Limb (tissue), 2 donors: ENCODE results near the gene PVALB.

Experiments used
- DNase-seq, 2 donors: peaks; one replicate each; pipeline ENCODE4 v3.0.0-alpha.2; 2016; ENCODE audit errors: extremely low spot score in 2 of 2

PVALB gene, protein sequence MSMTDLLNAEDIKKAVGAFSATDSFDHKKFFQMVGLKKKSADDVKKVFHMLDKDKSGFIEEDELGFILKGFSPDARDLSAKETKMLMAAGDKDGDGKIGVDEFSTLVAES

DNA sequence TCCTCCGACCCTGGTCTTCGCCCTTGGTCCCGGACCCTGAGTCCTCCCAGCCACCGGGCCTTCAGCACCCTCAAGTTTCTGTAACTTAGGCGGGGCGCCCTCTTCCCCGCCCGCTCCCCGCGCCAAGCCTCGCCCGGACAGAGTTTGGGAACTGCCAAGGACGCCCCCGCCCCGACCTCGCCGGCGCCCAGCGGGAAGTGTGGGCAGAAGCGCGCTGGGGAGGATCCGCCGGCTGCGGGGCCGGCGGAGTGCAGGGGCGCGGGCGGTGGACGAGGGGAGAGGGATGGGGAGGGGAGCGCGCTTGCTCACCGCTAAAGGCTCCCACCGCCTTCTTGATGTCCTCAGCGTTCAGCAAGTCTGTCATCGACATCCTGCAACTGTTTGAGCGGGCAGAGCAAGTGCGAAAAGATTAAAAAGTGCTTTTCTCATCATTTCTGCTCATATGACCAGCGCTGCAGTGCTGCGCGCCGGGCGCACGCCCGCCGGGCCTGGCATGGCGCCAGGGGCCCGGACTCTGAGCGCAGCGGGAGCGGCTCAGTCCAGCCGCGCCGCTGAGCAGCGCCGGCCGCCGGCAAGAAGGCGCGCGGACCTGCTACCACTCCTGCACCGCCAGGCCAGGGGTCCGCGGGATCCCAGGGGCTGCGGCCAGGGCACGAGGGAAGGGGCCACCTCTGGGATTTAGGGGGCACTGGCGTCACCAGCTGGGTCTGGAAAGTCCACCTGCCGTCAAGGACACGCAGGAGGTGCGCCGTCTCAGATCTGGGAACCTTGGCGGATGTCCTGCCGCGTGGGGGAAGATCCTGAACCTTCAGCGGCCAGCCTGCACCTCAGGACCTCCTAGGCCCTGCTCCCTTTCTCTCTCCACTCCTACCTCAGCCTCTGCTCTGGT is at the start of gene PVALB:
TSS of gene PVALB (minus strand) at position 400 of the 889 bp plus-strand sequence. CDS start at position 370, 30 bp downstream.
- peak; percentile 15 to 66 for DNase-seq

DNA sequence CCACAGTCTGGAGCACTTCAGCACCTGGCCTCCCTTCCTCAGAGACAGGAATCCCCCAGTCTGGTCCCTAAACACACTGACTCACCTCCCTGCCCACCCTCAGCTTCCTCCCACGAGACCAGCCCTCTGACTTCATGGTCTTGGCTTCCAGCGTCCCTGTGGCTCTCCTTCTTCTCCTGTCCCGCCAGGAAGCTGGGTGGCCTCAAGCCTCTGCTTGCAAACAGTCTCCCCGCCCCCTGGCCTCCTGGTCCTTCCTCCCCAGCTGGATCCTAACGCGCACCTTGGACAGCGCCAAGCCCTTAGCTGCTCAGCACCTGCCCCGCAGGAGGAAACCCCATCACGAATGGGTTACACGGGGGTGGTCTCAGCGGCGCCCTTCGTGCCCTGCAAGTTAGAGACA is 48.5 kb upstream of the PVALB start:
- no peak for DNase-seq

- DNase-seq: no peak
Observed at GRCh38 chr22:36864454-36865215, 47.8 kb upstream of the PVALB start.

GRCh38 chr22:36863979-36864378 is 47.1 kb upstream of the PVALB start:
- no peak for DNase-seq

DNA sequence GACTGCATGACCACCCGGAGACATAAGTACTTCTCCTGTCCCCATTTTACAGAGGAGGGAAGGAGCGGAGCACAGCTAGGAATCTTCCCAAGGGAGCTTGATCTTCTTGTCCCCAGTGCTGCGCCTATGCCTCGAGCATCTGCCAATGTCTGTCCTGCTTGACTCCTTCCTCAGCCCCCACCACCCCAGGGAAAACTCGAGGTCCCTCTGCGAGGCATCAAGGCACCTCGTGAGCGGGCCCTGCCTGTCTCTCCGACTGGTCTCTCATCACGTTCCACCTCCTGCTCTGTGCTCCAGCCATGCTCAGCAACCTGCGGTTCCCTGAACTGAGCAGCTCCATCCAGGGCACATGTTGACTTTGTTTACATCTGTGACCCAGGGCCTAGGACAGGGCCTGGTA is 46.4 kb upstream of the PVALB start:
- no peak for DNase-seq

DNA sequence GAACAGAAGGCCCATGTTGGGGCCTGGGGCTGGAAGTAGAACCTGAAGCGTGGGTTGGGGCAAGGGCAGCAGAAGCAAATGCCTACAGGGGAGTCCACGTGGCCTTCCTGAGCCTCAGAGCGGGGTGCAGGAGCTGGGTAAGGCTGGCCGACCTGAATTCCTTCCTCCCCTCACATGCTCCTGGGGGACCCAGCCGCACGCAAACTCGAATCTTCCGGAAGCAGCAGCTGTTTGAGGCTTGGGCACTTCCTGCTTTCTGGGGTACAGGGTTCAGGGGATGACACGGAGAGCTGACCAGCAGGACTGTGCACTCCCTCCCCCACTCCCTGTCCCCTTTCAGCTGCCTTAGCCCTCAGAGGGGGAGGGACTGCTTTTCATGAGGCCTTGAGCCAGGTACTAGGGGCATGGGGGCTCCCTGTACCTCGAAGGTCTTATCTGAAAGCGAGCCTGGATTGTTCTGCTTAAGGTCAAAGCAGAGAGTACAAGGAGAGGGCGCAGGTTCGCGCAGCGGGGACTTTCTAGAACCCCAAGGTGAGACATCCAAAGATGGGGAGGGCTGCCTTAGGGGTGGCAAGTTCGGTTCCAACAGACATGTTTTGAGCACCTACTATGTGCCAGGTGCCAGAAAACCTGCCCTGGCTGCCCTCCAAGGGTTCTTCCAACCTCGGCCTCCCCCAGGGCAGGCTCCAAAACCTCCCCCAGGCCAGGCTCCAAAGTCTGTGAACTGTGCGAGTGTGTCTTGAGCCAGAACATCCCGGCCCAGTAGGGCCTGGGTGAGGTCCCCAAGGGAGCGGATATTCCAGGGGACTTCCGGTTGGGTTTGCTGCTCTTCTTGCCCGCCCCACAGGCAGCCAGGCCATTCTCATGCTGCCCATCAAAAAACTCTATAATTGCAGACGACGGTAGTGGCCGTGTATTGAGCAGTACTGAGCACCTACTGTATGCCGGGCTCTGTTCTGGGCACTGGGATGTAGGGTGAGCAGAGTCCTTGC is 45.7 kb upstream of the PVALB start:
- no peak for DNase-seq

DNA sequence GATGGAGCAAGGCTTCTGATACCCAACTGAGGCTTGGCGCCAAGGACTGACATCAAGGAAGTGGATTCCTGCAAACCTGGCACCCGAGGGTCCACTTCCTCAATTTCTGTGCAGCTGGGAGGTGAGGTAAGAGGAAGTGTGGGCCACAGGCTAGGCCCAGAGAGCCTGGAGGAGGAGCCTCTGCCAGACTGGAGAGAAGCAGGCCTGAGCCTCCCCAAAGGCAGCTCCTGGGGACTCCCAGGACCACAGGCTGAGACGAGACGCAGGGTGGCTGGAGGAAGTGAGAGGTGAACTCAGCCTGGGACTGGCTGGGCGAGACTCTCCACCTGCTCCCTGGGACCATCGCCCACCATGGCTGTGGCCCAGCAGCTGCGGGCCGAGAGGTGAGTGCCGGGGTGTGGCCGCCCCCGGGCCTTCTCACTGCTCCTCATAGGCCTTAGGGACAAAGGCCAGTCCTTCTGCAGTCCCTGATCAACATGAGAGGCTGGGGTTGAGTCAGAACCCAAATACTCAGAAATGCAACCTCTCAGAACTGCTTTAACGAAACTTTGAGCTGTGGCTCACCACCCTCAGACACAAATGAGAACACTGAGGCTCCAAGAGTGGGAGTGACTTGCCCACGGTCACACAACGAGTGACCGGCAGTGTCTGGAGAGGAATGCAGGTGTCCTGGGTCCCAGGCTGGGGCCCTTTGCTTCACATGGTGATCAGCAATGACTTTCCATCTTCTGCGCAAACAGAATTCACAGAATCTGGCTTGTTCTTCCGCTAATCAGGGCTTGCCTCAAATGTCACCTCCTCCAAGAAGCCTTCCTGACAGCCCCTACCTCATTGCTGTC is 44.2 kb upstream of the PVALB start, which contains the start of gene NCF4:
TSS of gene NCF4 (plus strand) at position 186 of the 839 bp plus-strand sequence. CDS start at position 352, 166 bp downstream.
- no peak for DNase-seq

DNA sequence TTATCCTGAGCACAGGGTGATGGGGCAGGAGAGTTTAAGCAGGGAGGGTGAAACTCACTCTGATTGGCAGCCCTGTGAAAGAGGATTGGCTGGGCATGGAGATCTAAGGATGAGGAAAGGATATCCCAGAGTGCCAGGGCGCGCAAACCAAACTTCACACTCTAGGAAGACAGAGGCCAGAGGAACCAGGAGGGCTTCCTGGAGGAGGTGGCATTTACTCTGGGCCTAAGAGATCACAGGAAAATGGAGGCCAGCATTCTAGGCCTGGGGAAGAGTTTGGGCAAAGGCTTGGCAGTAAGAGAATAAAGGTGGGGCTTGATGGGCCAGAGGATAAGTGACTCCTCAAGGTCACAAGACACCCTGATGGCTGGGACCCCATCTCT is 43.6 kb upstream of the PVALB start:
- DNase-seq: no peak

- DNase-seq: no peak
Observed at GRCh38 chr22:36860017-36860416, 43.2 kb upstream of the PVALB start.

- no peak for DNase-seq
Observed at GRCh38 chr22:36858966-36859365, 42.1 kb upstream of the PVALB start.

DNA sequence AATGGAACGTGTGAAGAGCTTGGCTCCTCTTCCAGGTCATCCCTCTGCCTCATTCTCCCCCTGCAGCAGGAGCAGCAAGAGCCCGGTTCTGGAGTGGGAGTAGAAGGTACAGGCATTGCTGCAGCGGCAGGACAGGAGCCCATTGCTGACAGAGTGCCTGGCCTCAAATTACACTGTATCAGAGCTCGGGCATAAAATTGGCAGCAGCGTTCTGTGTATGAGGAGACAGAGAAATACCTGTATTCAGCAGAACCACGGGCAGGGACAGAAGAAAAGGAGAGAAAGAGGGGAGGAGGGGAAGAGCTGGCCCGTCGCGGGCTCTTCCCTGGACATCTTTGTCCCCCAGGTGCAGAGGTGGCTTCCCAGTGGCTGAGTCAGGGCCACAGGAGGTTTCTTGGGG is 41.3 kb upstream of the PVALB start:
- DNase-seq: no peak

DNA sequence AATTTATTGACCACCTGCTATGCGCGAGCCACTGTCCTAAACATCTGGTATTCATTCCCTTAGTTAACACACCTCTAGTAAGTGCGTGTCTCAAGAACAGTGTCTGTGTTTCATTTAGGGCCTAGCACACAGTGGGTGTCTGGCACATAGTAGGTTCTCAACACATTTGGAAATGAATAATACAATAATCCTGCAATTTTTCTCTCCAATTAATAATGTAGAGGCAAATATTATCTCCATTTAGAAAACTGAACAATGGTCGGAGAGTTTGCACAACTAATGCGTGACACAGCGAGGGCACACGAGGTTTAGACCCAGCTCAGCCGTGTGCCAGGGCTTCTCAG is 39.9 kb upstream of the PVALB start:
- DNase-seq: no peak

- DNase-seq: peak; percentile 92 to 96
Observed at GRCh38 chr22:36856121-36856791, 39.4 kb upstream of the PVALB start.

DNA sequence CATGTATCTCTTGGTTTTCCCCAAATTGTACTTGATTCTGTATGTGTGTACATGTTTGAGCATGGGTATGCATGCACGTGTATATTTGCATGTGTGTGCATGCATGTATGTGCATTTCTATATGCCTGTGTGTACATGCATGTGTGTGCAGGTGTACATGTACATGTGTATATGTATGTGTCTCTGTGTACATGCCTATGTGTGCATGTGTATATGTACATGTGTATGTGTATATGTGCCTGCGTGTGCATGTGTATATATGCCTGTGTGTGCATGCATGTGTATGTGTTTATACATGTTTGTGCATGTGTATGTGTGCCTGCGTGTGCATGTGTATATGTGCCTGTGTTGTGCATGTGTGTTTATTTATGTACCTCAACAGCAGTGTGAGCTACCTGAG is 38.6 kb upstream of the PVALB start:
- DNase-seq: no peak

- peak in 1 of 2 donors; percentile 74 for DNase-seq
Observed at GRCh38 chr22:36853407-36854099, 36.7 kb upstream of the PVALB start.

DNA sequence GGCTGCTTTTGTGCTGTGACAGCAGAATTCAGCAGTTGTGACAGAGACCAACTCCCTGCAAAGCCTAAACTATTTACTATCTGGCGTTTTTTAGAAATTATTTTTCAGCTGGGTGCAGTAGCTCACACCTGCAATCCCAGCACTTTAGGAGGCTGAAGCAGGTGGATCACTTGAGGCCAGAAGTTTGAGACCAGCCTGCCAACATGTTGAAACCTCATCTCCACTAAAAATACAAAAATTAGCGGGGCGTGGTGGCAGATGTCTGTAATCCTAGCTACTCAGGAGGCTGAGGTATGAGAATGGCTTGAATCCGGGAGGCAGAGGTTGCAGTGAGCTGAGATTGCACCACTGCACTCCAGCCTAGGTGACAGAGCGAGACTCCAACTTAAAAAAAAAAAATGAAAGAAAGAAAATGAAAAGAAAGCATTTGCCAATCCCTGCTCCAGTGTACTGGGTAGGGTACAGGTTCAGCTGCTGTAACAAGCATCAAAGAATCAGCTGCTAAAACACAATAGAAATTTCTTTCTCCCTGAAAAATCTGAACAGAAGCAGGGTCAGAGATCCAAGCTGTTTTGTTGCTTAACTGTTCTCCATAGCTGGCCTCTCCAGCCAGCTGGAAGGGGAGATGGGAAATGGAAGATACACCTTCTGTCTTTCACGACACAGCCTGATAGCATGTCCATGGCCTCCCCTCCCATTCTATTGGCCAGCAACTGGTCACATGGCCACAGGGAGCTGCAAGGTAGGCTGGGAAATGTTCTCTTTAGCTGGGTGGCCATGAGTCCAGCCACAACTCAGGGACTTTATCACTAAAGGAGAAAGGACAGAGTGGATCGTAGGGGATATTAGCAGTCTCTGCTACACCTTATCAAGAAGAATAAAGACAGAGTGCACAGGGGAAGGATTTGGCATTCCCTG is 35.5 kb upstream of the PVALB start:
- no peak for DNase-seq

DNA sequence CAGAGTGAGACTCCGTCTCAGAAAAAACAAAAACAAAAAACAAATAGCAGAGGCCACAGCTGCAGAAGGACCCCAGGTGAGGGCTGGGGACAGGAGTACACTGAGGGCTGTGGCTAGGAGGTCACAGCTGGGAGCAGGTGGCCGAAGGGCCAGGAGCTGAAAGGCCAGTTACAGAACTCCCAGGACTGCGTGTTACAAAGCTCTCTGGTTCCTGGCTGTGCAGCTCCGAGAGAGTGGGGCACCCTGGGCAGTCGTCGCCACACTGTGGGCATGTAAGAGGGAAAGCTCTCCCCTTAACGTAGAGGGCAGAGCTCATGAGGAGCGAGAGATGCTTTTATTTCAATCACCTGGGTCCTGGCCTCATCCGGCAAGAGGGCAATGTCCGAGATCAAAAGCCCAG is 33.8 kb upstream of the PVALB start:
- no peak for DNase-seq

GRCh38 chr22:36850056-36850455 is 33.2 kb upstream of the PVALB start:
- DNase-seq: no peak
